GM18907 (cell line): ENCODE data around the gene GRIK4.
"Not testable (repeated sequence)": the region's sequence is repeated elsewhere in the genome, so short reads cannot be mapped to it uniquely, and the experiment has no call there.

Source experiments
- ATAC-seq: cut with Tn5 transposase; IDR thresholded peaks from one replicate; pipeline ENCODE4 v1.9.1; 2021; ENCODE audit warnings: mild to moderate bottlenecking, moderate library complexity; ENCODE audit not compliant: unreplicated experiment

GRIK4 gene

GRCh38 chr11:120768949-120769348 lies 257.4 kb downstream of the GRIK4 start:
- no peak for ATAC-seq

- ATAC-seq, result no peak
Observed at GRCh38 chr11:120769906-120770305, 258.4 kb downstream of the GRIK4 start.

- ATAC-seq, result no peak
Observed at GRCh38 chr11:120771551-120772060, 260.1 kb downstream of the GRIK4 start.

GRCh38 chr11:120773501-120774031 lies 262.0 kb downstream of the GRIK4 start:
- ATAC-seq, result peak; percentile 67

GRCh38 chr11:120774591-120775386 lies 263.2 kb downstream of the GRIK4 start:
- no peak for ATAC-seq

GRCh38 chr11:120775986-120776951 lies 264.7 kb downstream of the GRIK4 start:
- no peak for ATAC-seq

GRCh38 chr11:120778685-120779490 lies 267.3 kb downstream of the GRIK4 start:
- ATAC-seq, result no peak

- no peak for ATAC-seq
Observed at GRCh38 chr11:120780239-120780638, 268.7 kb downstream of the GRIK4 start.

GRCh38 chr11:120781486-120782120 lies 270.1 kb downstream of the GRIK4 start:
- no peak for ATAC-seq

- ATAC-seq, result no peak
Observed at GRCh38 chr11:120784566-120785251, 273.2 kb downstream of the GRIK4 start.

- no peak for ATAC-seq
Observed at GRCh38 chr11:120785576-120785975, 274.0 kb downstream of the GRIK4 start.

GRCh38 chr11:120786206-120786735 lies 274.7 kb downstream of the GRIK4 start:
- no peak for ATAC-seq

GRCh38 chr11:120787224-120787623 lies 275.7 kb downstream of the GRIK4 start:
- not testable (repeated sequence) for ATAC-seq

GRCh38 chr11:120789391-120789790 lies 277.8 kb downstream of the GRIK4 start:
- no peak for ATAC-seq

- no peak for ATAC-seq
Observed at GRCh38 chr11:120792306-120792705, 280.8 kb downstream of the GRIK4 start.

GRCh38 chr11:120793150-120793549 lies 281.6 kb downstream of the GRIK4 start:
- no peak for ATAC-seq

- no peak for ATAC-seq
Observed at GRCh38 chr11:120793806-120794479, 282.4 kb downstream of the GRIK4 start.

GRCh38 chr11:120794748-120795147 lies 283.2 kb downstream of the GRIK4 start:
- no peak for ATAC-seq

GRCh38 chr11:120795185-120795584 lies 283.6 kb downstream of the GRIK4 start:
- ATAC-seq, result no peak
